Measurements from ENCODE around the gene NT5C3A. TPM values are rescaled to one million over a fixed set of nuclear protein-coding genes. Genes with fewer than 3 reads are reported as not detected.

NT5C3A gene
- total and polyA plus RNA-seq, 9 donors: 17.4 to 33.0 (median 22.4) TPM

DNA sequence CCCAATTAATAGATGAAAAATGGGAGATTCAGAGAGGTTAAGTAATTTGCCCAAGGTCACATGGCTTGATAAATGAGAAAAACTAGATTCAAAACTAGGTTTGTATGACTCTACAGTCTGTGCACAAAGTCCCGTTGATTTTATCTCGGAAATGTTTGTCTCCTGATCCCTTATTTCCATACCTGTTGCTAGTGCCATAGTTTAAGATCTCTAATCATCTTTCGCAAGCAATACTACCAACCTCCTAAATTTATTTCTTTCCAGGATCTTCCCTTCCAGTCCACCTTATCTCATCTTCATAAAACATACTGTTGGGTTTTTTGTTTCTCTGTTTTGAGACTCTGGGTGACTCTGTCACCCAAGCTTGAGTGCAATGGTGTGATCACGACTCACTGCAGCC is 2.9 kb downstream of the NT5C3A start:
- no peak for TF ChIP-seq EP300 (IDR thresholded peaks at IDR 0.05)
- no peak for TF ChIP-seq POLR2A (IDR thresholded peaks at IDR 0.05)
- TF ChIP-seq, protein P1, sequence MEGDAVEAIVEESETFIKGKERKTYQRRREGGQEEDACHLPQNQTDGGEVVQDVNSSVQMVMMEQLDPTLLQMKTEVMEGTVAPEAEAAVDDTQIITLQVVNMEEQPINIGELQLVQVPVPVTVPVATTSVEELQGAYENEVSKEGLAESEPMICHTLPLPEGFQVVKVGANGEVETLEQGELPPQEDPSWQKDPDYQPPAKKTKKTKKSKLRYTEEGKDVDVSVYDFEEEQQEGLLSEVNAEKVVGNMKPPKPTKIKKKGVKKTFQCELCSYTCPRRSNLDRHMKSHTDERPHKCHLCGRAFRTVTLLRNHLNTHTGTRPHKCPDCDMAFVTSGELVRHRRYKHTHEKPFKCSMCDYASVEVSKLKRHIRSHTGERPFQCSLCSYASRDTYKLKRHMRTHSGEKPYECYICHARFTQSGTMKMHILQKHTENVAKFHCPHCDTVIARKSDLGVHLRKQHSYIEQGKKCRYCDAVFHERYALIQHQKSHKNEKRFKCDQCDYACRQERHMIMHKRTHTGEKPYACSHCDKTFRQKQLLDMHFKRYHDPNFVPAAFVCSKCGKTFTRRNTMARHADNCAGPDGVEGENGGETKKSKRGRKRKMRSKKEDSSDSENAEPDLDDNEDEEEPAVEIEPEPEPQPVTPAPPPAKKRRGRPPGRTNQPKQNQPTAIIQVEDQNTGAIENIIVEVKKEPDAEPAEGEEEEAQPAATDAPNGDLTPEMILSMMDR (IDR thresholded peaks at IDR 0.05): no peak
- WGBS, 3 donors: 48 to 93% (median 48%) methylated on average over 4 of the region's 4 CpGs
- no peak for DNase-seq
- Histone ChIP-seq H3K27me3 (no peaks in the 10 kb centered on the region), H3K27ac (no peak overlapping the region), H3K4me1 (ENCODE audit: insufficient read depth) (peaks cover 5% of the 10 kb centered on the region), H3K36me3 (no peaks in the 10 kb centered on the region), H3K9me3 (no peaks in the 10 kb centered on the region), H3K4me3 (no peak overlapping the region)
- intact Hi-C loops (cut with DNase I): no loop called here

DNA sequence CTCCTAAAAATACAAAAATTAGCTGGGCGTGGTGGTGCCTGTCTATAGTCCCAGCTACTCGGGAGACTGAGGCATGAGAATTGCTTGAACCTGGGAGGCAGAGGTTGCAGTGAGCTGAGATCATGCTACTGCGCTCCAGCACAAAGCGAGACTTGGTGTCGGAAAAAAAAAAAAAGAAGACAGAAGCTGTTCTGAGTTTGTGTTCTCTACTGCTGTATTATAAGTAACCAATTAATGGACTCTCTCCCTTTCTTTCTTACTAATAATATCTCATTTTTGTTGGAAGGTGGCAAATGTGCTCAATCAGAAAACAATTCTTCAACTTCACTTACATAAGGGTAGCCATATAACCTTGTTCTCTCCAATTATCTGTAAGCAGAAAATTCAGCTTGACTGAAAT is 7.4 kb downstream of the NT5C3A start:
- intact Hi-C loops (cut with DNase I): no loop called here
- Histone ChIP-seq H3K27me3 (no peaks in the 10 kb centered on the region), H3K27ac (no peak overlapping the region), H3K4me1 (ENCODE audit: insufficient read depth) (peaks cover 5% of the 10 kb centered on the region), H3K9me3 (no peaks in the 10 kb centered on the region), H3K36me3 (no peaks in the 10 kb centered on the region), H3K4me3 (no peak overlapping the region)
- WGBS, 3 donors: 97 to 98% (median 98%) methylated on average over 5 of the region's 5 CpGs
- DNase-seq: no peak
- TF ChIP-seq, protein P1 (IDR thresholded peaks at IDR 0.05): no peak
- TF ChIP-seq POLR2A (IDR thresholded peaks at IDR 0.05) (no peak), EP300 (IDR thresholded peaks at IDR 0.05) (no peak)

GRCh38 chr7:33054261-33054964 is 8.2 kb downstream of the NT5C3A start:
- TF ChIP-seq POLR2A (IDR thresholded peaks at IDR 0.05) (no peak), EP300 (IDR thresholded peaks at IDR 0.05) (no peak)
- TF ChIP-seq, protein P1 (IDR thresholded peaks at IDR 0.05): no peak
- intact Hi-C loops (cut with DNase I): no loop called here
- no peaks in the 10 kb centered on the region for H3K36me3 ChIP-seq
- no peaks in the 10 kb centered on the region for H3K9me3 ChIP-seq
- no peak overlapping the region for H3K27ac ChIP-seq
- WGBS, 3 donors: 89 to 95% (median 93%) methylated on average over 2 of the region's 2 CpGs
- peaks cover 4% of the 10 kb centered on the region for H3K4me1 ChIP-seq (ENCODE audit: insufficient read depth)
- DNase-seq: no peak
- H3K27me3 ChIP-seq: no peaks in the 10 kb centered on the region
- H3K4me3 ChIP-seq: no peak overlapping the region

GRCh38 chr7:33053721-33054120 is 8.9 kb downstream of the NT5C3A start:
- intact Hi-C loops (cut with DNase I): no loop called here
- Histone ChIP-seq H3K36me3 (no peaks in the 10 kb centered on the region), H3K27ac (no peak overlapping the region), H3K4me3 (no peak overlapping the region), H3K27me3 (no peaks in the 10 kb centered on the region), H3K9me3 (no peaks in the 10 kb centered on the region), H3K4me1 (ENCODE audit: insufficient read depth) (peaks cover 2% of the 10 kb centered on the region)
- WGBS, 3 donors: 53 to 69% (median 53%) methylated on average over 1 of the region's 1 CpG
- no peak for DNase-seq
- no peak for TF ChIP-seq POLR2A (IDR thresholded peaks at IDR 0.05)
- TF ChIP-seq, protein P1 (IDR thresholded peaks at IDR 0.05): no peak
- TF ChIP-seq EP300 (IDR thresholded peaks at IDR 0.05): no peak
